DMS114 treated with DMSO at 0.1 percent for 48 hours (cell line): ENCODE measurements around the gene MAP3K7CL.
"Not testable (repeated sequence)": the region's sequence is repeated elsewhere in the genome, so short reads cannot be mapped to it uniquely, and the experiment has no call there.

ENCODE experiments used
- DNase-seq: peaks from one replicate; lab custom pipeline; 2025; ENCODE audit not compliant: unreplicated experiment; lab: John Stamatoyannopoulos, UW

The MAP3K7CL gene

DNA sequence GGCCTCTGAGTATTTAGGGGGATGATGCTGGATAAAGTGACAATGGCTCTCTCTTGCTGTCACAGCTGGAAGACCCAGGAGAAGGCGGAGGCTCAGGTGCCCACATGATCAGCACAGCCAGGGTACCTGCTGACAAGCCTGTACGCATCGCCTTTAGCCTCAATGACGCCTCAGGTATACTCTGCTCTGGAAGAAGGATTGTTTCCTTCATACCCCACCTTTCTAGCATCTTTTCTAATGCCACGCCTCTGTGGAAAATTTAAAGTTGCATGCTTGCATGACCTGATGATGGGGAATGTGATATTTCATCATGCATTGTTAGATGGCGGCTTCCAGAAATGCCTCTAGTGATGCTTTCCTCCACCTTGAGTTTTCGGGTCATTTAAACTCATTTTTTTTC, 2.8 kb downstream of the MAP3K7CL start:
- no peak for DNase-seq

DNA sequence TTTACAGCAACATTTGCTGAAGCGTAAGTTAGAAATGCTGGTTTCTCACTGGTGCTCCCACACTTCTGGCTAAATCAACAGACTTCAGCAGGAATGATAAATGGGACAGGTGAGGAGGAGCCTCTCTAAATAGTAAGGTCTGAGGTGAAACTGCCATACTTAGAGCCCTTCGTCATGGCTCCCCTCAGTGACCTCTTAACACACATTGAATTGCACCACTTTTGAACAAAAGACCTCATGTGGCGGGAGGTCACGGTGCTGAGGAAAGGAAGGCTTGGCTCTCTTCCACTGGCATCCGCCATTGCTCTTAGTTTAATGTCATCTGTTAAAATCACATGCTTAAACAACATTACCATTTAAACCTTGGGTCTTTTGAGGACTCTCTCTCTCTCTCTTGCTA, 3.4 kb downstream of the MAP3K7CL start:
- no peak for DNase-seq

DNA sequence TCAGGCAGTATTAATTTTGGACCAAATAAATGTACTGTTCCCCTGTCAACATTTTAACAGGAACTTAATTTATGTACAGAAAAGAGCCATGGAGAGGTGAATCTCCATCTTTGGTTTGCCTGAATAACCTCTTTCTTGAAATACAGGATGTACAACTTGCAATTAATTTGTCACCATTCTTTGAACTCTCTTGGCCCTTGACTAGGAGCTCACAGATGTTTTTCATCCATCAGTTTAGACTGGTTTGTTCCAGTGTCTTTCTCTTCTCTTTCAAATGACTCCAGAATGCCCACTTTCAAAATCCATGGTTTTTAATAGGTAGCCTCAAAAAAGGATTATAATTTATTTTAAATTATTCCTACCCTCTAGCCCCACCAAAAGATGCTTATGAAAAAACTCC, 5.0 kb downstream of the MAP3K7CL start:
- no peak for DNase-seq

DNA sequence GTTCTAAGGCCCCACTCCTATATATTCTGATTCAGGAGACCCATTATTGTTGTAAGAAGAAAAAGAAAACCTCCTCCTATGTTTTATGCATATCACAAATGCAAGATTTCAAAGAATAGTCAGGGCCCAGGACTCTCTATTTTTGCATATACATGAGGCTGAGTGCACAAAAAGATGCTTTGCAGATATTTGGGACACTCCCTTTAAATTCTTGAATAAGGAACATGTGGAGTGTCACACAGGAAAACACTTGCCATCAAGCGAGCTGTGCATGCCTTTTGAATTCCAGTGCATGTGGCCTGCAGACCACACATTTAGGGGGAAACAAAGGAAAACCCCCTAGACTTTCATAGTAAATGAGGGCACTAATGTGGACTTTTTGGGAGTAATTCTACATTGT, 5.6 kb downstream of the MAP3K7CL start:
- DNase-seq: no peak

DNA sequence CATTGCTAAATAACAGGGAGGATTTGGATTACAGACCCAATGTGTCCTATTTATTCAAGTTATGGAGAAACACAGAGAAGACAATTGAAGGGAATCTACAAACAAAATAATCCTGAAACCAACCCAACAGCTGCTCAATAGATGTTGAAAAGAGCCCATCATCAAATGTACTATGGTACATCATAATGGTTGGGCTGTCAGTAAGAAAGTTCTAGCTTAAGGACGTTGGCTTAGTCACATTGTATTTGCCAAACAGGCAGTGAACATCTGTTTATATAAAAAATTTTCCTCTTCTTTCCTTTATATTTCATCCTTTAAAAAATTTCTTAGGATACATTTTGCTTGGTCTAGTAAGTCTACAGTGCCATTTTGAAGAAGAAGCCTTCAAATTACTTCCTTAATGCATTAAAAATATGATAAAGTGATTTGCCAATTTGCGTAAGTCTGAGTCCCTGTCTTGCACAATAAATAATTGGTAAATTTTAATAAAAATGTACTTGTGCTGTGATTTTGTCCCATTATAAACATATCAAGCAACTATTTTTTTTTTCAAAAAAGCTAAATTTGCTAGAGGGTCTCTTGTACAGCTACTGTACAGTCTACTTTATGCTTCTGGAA, 14.4 kb downstream of the MAP3K7CL start:
- no peak for DNase-seq

DNA sequence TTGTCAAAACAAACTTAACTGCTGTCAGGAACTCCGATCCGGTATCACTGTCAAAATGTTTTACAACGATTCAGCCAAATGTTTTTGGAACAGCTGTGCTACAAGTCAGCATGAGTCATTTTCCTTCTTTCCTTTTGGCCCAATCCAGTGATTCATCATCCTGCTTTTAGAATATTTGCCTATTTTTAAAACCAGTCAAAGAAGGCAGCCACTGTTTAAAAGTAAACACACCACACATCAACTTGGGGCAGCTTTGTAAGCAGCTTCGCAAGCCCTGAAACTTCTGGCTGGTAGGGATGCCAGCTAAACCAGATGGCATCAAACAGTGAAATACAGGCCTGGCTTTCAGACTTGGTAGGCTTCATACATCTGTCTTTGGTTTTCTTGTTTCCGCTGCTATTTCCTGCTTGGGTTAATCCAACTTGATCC, 14.9 kb downstream of the MAP3K7CL start:
- DNase-seq: no peak

DNA sequence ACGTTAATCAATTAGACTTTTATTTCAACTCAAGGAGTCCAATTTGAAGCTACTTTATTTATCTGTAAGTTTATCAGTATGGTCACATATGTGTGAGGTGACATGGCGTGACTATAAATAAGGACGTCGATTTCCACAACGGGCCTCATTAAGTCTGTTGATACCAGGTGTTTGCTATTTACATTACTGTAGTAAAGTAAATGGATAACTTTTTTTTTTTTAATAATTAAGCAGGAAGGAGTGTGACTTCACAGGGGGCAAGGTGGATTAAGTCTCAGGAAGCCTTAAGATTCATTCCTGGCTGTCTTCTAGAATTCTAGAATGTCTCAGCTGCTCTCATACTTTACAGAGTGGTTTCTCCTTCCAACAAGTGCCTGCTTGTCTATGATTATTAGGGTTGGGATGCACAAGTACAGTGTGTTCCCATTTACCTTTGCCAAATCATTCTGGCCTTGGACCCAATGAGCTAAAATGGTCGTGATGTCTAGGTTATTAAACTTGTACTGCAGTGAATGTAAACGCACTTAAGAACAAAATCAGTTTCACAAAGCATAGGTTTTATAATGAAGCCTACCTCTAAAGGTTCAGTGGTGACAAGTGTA, 15.5 kb downstream of the MAP3K7CL start:
- no peak for DNase-seq

DNA sequence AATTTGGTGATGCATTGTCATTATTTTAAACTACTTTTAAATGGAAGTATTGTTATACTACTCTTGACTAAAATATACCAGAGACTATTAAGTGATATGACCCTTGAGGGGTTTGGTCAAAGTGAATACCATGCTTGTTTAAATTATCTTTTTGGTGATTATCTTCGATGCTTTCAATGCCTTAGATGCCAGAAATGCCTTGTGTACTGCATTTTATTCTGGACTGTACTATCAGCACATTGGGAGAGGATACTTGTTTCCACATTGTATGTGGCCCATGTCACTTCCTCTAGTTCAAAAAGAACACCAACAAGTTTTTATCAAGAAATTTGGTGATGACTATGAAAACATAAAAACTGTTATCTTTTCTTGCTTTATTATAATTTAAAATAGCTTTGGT, 16.3 kb downstream of the MAP3K7CL start:
- DNase-seq: no peak

DNA sequence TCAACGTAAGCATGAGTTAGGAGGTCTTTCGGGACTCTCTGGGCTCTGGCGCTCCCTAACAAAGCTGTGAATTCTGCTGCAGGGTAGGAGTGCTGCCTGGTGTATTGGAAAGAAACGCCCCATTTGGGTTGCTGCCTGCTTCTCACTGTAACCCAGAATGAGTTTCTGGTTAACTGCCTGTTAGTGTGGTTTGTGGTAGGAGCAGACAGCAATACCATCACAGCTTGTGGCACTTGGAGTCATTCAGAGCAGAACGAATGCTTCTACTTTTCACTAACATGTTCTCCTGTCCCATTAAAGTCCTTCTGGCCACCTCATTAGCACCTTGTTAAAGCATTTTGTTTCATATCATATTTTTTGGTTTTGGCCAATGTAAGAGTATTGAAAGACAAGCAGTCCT, 18.1 kb downstream of the MAP3K7CL start:
- no peak for DNase-seq

DNA sequence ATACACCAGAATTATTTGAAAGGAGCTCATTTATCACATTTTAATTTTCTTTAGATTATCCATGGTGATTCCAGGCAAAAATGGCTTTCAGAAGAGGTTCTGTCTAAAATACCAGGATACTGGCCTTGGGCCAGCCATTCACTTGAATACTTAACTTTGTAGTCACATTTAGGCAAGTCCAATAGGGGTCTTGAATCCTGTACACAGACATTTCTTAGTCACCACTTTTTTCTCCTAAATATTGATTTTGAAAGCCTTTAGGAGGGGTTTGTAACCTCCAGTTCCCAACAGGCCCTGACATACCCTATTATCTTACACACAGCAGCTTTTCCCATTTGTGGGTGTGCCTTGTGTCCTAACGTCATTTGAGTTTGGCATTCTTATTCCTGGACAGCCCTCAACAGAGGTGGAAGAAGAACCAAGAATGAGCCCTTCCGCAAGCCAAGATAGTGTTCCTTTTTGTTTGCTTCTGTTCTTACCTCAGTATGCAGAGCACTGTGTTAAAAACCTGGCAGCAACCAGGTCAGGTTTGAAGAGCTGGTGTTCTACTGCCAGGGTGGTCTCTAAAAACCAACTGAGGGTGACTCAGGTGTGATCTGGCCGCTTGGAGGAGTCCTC, 19.5 kb downstream of the MAP3K7CL start:
- no peak for DNase-seq

DNA sequence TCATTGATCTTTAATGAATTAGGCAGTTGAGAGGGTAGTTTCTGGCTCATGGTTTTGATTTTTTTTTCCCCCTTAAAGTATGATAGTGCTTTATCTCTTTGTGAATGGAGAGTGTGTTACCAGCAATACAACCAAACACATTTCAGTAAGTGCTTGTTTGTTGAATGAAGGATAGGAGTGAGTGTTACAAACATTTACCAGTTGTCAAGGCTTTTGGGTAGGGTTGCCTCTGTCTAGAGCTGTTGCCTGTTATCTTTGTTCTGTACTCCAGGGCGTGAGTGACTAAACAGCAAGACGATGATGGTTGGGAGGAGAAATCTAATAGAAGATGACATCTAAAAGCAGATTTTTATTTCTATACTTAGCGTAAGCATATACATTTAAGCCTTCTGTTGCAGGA, 21.5 kb downstream of the MAP3K7CL start:
- DNase-seq: no peak

DNA sequence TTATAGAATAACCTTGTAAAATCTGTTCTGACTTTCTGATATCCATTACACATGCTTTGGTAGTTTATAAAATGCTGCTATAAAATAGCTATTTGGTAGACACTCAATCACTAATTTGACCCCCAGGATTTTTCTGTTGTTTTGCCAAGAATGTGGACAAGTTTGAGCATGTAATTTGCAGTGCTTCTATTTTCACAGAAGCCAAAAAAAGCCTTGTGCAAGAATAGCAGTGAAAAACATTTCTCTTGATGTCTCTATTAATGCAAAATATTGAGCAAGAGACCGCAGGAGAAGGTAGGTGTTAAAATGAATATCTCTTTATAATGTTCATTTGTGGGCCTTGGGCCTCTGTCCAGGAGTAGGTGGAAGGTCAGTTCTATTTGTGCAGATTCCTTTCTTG, 22.5 kb downstream of the MAP3K7CL start:
- no peak for DNase-seq

DNA sequence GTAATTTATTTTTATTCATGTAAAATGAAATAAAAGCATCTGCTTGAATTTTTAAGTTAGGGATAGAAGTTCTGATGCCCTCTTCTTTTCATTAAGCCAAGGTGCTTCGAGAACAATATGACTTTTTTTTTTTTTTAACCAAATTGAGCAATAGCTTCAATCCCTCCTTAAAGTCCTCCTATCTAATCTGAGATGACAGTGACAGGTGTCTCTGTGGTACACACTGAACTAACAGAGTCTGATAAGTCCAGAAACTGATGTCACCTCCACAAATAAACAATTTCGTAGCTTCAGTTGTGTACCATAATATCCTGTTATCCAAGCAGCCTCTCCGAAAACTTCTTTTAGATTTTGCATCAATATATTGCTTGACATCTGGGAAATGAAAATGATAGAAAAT, 23.8 kb downstream of the MAP3K7CL start:
- DNase-seq: no peak

DNA sequence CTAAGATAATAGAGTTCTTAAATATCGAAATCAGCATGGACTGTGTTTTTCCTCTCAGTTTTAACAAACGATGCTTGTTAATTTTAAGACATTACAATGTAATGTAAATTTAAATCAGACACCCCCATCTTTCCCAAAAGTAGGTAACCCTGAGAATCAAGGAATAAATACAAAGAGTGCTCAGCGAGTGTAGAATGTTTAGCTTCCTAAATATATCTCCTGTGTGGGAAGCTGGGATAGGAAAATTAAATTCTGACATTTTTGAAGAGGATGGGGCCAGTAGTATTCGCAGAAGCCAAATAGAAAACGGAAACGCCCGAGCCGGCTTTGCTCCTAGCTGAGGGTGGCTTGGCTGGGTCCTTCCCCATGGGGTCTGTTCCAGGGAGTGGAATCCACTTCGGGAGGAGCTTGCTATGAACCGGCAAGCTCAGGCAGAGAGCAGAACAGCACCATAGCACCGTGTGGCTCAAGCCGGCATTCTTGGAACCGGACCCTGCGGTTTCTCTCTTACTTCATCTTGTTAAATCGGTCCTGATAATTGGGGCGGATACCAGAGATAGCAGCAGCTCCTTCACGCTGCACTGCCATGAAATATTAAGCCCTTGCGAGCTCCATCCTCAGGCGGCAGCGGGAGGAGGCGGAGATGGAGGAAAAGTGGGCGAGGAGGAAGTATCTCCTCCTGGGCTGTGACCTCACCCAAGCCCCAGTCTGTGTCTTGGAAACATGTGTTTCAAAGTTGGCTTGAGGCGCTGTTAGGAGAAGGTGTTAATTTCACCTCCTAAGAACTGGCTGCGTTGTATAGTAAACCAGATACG, 24.9 kb downstream of the MAP3K7CL start:
- DNase-seq: no peak

DNA sequence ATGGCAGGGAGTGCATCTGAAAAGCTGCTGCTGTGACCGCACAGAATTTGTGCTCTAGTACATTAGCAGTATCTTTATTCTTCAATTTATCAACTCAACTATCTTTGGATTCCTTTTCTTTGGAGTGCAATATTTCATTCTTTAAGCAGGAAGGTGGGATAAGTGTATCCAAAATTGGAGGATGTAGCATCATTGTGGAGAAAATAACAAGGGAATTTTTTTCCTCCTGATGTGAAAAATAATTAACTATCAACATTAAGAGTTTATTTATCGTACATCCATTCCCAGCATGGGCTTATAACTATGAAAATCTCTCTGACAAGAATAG, 25.5 kb downstream of the MAP3K7CL start:
- DNase-seq: no peak

DNA sequence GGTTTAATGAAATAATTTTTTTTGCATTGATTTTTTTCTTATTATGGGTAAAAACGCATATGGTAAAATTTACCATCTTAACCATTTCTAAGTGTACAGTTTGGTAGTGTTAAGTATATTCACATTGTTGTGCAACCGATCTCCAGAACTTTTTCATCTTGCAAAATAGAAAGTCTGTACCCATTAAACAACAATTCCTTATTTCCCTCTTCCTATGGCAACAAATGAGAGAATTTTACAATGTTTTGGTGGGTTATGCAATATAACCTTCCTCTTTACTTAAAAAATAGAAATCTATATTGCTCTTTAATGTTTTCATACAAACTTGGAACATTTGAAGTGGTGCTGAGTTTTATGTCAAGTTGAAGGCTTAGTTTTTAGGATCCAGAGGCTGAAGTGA, 26.6 kb downstream of the MAP3K7CL start:
- DNase-seq: no peak

DNA sequence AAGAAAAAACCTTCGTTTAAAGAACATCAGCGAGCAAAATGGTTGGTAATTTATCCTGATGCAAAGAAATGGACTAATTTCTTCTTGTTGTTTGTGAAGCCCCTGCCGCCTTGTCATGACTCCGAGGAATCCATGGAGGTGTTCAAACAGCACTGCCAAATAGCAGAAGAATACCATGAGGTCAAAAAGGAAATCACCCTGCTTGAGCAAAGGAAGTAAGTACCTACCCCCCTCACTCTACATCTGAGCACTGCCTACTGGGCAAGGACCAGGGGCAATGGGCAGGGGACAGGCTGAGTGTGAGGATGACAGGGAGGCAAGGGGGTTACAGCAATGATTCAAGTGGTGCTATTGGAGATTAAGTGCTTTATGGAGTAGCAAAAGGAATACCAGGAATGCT, 29.4 kb downstream of the MAP3K7CL start:
- no peak for DNase-seq

DNA sequence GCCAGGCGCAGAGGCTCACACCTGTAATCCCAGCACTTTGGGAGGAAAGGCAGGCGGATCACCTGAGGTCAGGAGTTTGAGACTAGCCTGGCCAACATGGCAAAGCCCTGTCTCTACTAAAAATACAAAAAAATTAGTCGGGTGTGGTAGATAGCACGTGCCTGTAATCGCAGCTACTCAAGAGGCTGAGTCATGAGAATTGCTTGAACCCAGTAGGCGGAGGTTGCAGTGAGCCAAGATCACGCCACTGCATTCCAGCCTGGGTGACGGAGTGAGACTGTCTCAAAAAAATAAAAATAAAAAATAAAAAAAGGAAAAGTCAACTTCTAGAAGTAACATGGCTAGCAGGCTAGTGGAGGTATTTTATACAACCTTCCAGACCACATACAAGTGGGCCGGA, 32.4 kb downstream of the MAP3K7CL start:
- not testable (repeated sequence) for DNase-seq

DNA sequence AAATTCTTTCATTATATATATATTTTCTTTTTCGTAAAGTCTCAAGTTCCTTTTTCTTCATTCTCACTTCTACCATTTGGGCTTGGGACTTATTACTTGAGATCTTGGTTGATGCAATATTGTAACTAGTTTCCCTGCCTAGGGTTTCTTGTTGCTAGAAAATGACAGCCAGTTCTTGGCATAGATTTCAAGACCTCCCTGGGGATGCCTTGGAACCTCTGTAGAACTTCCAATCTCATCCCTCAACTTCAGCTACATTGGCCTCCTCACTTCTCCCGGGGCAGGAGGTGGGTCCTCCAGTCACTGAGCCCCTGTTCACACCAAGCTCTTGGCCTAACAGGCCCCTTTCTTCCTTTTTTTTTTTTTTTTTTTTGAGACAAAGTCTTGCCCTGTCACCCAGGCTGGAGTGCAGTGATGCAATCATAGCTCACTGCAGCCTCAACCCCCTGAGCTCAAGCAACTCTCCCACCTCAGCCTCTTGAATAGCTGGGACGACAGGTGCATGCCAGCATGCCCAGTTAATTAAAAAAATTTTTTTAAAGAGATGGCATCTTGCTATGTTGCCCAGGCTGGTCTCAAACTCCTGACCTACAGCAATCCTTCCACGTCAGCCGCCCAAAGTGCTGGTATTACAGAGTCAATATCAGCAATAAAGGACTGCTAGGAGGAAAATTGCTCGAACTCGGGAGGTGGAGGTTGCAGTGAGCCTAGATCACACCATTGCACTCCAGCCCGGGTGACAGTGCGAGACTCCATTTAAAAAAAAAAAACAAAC, 33.1 kb downstream of the MAP3K7CL start:
- no peak for DNase-seq

DNA sequence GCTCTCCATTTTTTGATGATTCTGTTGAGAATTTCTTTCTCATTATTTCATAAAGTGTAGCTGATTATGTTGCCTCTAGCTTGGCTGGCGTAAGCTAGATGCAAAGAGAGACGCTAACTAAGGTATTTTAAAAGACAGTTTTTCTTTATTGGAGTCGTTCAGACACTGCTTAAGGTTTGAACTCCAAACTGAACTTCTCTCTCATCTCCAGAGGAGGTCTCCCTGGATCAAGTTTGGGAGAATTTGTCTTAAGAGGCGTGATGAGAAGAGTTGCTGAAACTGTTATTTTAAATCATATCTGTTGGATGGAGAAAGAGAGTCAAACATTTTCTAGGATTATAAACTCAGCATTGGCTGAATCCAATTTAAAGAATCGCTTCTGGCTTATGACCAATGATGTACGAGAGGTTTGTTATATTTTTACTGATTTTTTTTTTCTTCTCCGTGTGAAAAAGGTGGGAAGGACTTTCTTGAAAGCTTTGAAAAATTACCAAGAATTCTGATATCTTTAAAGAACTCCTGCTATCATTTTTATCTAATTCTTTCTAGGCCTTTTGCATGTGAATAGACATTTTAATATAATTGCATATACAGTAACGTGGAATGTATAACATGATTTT, 34.0 kb downstream of the MAP3K7CL start:
- peak; percentile 51 for DNase-seq

DNA sequence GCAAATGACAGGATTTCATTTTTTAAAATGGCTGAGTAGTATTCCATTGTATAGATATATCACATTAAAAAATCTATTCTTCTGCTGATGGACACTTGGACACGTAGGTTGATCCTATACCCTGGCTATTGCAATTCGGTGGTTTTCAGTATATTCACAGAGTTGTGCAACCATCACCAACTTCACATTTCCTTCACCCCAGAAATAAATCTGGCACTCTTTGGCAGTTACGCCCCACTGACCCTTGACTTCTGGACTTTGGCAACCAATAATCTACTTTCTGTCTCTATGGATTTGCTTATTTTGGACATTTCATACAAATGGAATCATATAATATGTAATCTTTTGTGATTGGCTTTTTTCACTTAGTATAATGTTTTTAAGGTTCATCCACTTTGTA, 35.9 kb downstream of the MAP3K7CL start:
- DNase-seq: no peak
